HG02763 (cell line): ENCODE data around the gene ACOT11.
"Not testable (repeated sequence)": the region's sequence is repeated elsewhere in the genome, so short reads cannot be mapped to it uniquely, and the experiment has no call there.

Experiments
- ATAC-seq: cut with Tn5 transposase; IDR thresholded peaks from one replicate; pipeline ENCODE4 v1.9.1; 2021; ENCODE audit warnings: mild to moderate bottlenecking, moderate library complexity; ENCODE audit not compliant: unreplicated experiment

The ACOT11 gene

GRCh38 chr1:54536656-54537055 is 11.4 kb upstream of the ACOT11 start:
- not testable (repeated sequence) for ATAC-seq

DNA sequence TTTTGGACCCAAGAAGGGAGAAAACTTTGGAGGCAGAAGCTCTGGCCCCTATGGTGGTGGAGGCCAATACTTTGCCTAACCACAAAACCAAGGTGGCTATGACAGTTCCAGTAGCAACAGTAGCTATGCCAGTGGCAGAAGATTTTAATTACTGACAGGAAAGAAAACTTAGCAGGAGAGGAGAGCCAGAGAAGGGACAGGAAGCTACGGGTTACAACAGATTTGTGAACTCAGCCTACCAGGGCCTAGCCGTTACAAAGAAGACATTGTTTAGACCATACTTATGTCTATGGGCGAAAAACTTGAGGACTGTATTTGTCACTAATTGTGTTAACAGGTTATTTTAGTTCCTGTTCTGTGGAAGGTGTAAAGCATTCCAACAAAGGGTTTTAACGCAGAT is 10.4 kb upstream of the ACOT11 start:
- no peak for ATAC-seq

DNA sequence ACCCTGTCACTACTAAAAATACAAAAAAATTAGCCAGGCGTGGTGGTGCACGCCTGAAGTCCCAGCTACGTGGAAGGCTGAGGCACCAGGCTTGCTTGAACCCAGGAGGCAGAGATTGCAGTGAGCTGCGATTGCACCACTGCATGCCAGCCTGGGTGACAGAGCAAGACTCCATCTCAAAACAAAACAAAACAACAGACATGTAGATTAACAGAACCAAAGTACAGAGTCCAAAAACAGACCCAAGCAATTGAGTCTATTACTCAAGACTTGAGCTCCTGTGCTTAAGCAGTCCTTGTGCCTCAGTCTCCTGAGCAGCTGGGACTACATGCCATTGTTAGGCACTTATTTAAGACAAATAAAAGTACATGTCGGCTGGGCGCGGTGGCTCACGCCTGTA is 9.5 kb upstream of the ACOT11 start:
- no peak for ATAC-seq

DNA sequence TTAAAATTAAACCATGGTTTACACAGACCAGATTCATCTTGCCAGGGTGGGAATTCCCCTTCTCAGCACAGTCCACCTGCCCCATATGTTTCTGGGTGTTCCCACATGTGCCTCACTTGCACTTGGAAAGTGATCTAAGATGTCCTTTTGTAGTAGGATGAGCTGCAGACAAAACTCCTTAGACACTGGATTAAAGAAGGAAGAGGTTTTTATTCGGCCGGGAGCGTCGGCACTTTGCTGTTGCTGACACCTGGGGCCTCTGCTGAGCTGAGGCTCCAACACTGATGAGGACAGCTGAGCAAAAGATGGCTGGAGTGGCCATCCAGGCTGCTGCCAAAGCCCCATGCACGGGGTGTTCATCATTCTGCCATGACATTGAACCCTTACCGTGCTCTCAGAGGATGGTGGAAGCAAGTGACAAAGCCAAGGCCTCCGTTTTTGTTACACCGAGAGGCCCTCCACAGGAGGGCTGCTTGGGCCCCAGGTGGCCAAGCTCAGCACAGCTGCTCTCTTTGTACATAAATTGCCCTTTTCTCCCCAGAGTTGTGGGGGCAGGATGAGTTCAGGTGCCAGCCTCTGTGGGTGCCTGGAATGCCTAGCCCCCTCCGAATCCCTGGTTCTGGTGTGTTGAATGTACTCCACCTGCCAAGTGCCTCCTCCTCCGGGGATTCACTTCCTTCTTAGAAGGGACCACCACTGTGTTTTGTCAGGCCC is 7.3 kb upstream of the ACOT11 start:
- no peak for ATAC-seq

DNA sequence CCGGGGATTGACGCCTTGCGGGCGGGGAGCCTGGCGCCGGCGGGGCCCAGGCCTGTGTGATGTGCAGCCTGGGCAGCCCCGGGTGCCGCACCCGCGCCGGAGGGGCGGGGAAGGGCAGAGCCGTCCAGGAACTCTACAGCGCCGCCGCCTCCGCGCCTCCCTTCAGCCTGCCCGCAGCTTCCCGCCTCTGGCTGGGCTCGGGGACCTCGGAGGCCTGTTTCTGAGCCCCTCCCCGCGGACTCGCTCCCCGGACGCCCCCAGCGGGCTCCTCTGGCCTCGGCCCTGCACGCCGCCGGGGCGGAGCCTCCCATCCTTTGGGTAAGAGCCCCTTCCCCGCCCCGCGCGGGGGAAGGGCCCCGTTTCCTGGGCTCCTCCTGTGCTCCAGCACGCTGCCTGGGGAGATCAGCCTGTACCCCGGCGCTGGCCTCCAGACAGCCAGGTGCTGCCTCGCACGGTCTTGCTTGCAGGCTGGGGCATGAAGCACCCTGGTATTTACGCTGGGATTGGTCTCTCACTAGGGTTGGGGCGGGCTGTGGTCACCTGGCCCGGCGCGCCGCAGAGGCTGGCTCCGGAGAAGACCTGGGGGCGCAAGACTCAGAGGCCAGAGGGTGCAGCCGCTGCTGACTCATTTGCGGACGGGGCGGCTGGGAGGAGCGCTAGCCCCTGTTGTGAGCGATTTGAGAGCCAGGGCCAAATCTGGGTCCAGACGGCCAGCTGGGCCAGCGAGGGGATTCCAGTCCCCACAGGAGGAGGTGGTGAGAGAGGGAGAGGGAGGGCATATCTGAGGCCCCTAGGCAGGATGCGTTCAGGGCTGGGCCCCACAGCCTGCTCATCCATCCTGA is 5.7 kb upstream of the ACOT11 start:
- no peak for ATAC-seq

DNA sequence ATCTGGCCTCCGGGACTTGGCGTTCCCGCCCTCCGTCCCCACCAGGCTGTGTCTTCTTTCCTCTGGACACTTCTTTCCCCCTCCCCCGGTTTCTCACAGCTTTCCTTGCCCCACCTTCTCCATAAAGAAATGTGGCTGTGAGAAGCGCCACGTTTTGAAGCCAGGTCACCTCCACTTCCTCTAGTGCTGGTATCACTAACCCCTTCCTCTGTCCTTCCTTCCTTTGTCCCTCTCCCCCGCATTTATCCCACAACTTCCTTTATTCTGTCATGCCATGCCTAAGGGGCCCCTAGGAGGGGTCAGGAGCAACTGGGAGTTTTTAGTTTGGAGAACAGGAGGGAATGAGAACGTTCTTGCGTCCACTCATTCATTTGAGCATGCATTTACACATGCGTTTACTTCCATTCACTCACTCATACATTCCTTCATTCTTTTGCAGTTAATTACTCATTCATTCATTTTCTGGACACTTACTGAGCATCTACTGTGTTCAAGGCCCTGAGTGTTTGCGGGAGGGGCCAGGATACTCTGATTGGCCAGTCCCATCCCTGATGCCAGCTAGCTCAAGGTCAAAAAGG is 5.0 kb upstream of the ACOT11 start:
- ATAC-seq = no peak

- no peak for ATAC-seq
These were observed 4.1 kb upstream of the ACOT11 start for GRCh38 chr1:54543729-54544496.

DNA sequence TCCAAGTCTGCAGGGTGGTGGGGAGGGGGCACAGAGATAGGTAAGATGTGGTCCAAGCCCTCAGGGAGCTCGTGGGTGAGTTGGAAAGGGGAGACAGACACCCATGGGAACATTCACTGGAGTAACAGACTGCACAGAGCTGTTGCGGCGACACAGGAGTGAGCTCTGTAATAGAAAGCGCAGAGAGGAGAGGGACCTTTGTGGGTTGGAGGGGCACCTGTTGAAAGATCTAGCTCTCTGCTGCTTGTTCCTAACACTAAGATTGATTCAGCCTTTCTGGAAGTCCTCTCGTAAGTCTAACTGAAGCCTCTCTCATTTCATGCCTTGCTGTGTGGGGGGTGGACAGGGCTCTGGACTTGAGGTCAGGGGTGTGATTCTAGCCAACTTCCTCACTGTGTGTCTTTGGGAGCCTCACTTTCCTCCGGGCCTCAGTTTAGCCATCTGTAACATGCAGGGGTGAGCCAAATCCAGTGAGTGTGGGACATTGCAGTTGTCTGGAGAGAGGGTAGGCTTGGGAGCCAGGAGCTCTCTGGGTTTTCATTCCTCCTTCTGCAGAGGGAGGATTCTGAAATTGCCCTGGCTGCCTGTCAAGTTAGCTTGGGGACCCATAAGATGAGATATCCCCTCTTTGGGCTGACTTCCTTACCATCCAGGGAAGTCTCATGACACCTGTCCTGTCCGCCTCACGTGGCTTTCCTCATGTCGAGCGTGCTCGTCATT is 2.0 kb upstream of the ACOT11 start:
- no peak for ATAC-seq

GRCh38 chr1:54546651-54547401 is 1.2 kb upstream of the ACOT11 start:
- ATAC-seq = no peak

DNA sequence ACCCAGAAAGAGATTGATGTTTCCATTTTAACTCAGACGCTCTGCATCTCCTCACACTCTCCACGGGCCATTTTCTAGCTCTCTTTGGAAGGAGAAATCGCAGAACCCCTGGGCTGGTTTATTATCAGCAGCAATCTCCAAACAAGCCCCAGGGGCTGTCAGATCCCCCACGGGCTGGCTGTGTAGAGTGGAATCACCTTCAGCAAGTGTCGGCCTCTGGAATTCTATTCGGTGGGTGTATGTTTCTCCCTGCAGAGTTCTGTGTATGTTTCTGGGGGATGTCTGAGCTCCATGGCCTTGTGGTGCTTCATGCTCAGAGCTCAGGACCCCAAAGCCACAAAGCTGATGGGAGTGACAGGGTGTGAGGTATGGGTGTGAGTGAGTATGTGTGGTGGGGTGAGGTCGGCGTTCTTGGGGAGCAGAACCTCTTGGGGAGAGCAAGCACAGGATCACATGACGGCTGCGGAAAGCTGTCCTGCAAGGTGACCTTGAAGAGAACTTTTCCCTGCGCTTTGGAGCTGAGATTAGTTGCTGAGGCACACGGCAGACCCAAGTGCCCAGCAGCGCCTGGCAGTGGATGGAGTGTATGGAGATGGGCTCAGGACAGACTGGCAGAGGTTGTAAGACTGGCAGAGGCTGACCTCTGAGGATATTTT is 489 bp downstream of the ACOT11 start:
- ATAC-seq = no peak

DNA sequence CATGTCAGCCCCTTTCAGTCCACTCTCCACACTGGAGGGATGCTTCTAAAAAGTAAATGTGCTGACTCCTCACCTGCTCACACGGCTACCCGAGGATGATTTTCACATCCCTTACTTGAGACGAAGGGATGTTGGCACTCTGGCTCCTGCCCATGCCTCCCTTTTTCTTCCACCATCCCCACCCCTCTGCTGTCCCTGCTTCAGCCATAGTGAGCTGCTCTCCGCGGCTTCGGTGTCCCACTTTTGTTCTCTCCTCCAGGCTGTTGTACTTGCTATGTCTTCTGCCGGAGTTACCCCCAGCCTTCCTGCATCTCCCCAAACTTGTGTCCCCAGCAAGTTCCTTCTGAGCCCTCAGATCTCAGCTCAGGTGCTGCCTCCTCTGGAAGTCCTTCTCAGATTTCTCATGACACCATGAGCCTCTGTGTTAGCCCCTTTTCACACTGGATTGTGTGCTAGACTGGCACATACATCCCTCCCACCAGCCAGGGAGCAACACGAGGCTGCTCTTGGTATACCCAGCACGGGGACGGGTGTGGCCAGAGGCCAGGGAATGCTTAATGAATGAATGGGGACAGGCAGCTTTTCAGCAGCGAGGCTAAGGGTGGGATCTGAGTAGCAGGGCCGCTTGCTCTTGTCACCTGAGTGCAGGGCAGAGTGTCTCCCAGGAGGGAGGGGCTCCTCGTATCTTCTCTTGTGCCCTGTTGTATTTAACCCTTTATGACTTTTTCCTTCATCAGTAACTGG is 1.3 kb downstream of the ACOT11 start:
- ATAC-seq = no peak

GRCh38 chr1:54551891-54552290 is 3.9 kb downstream of the ACOT11 start:
- no peak for ATAC-seq

GRCh38 chr1:54553602-54554313 is 5.7 kb downstream of the ACOT11 start:
- ATAC-seq = no peak

DNA sequence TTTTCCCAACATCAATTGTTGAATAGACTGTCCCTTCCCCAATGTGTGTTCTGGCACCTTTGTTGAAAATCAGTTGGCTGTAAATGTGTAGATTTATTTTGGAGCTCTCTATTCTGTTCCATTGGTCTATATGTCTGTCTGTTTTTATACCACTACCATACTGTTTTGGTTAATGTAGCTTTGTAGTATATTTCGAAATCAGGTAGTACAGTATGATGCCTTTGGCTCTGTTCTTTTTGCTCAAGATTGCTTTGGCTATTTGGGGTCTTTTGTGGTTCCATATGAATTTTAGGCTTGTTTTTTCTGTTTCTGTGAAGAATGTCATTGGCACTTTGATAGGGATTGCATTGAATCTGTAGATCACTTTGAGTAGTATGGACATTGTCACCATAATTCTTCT is 8.1 kb downstream of the ACOT11 start:
- no peak for ATAC-seq

- ATAC-seq = no peak
These were observed 9.8 kb downstream of the ACOT11 start for GRCh38 chr1:54557671-54558355.

DNA sequence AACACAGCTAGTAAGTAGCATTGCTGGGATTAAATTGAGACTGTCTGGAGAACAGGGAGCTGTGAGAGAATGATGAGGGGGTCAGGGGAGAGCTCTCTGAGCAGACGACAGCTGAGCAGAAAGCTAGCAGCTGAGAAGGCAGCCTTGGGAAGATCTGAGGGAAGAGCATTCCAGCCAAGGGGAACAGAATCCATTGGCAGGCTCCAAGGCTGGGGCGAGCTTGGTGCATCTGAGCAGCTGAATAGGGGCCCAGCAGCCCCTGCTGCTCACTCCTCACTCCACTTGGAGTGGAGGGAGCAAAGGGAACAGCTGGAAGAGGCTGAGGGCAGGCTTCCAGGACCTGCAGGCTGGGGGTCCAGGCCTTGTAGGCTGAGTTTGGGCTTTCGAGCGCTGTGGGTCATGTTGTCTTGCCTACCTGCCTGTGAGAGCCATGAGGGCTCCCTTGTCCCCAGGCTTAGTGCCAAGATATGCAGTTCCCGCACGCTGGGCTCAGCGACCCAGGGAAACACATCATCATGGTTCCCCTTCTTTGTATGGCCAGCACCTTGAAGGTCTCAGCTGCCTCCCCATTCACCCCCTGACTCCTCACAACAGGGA is 10.5 kb downstream of the ACOT11 start:
- ATAC-seq = no peak

DNA sequence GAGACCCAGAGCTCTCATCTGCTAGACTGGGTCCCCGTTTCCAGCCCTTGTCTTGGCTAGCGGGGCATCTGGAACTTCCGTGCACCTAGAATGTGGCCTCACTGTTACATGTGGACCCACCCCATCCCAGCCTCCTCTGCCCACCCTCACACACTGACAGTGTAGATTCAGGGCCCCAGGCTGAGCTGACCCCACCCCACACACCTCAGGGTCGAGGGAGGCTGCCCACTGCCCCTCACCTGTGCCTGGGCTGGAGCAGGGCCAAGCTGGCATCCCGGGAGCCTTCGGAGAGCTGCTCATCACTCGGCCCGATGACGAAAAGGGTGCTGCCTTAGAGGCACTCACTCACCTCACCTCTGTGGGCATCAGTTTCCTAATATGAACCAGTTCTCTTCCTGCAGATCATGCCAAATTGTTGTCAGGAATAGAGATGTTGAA is 11.1 kb downstream of the ACOT11 start:
- ATAC-seq = no peak
